DOHH2 (cell line): ENCODE measurements around the gene LRRC73.

Source experiments
- H3F3A ChIP-seq: fragments of 200-600 bp; sonication (generic), shearing (Covaris generic); 2 replicates; pipeline ENCODE4 v1.6.0; 2016; ENCODE audit warnings: antibody characterized with exemption, mild to moderate bottlenecking; ENCODE audit not compliant: control insufficient read depth, insufficient read depth
- H3K27ac ChIP-seq: fragments of 200-600 bp; sonication (generic); 2 replicates; pipeline ENCODE4 v1.5.1; 2014; ENCODE audit warnings: low read depth, mild to moderate bottlenecking, low read length, moderate library complexity
- H3K27me3 ChIP-seq: fragments of 200-600 bp; sonication (generic); 2 replicates; pipeline ENCODE4 v1.6.1; 2014; ENCODE audit warnings: mild to moderate bottlenecking, low read length, mixed read lengths; ENCODE audit not compliant: control insufficient read depth
- H3K36me3 ChIP-seq: fragments of 200-600 bp; sonication (generic); 2 replicates; pipeline ENCODE4 v1.6.1; 2014; ENCODE audit warnings: mild to moderate bottlenecking, low read length, moderate library complexity, mixed read lengths; ENCODE audit not compliant: control insufficient read depth
- H3K4me1 ChIP-seq: fragments of 200-600 bp; sonication (generic); 2 replicates; pipeline ENCODE4 v1.6.1; 2014; ENCODE audit warnings: mild to moderate bottlenecking, low read length, mixed read lengths; ENCODE audit not compliant: control insufficient read depth
- H3K4me2 ChIP-seq: fragments of 200-600 bp; sonication (generic); 2 replicates; pipeline ENCODE4 v1.6.0; 2014; ENCODE audit warnings: mild to moderate bottlenecking, low read length, moderate library complexity
- H3K4me3 ChIP-seq: fragments of 200-600 bp; sonication (generic); 2 replicates; pipeline ENCODE4 v1.5.1; 2014; ENCODE audit warnings: mild to moderate bottlenecking, low read length, mixed read lengths
- H3K79me2 ChIP-seq: fragments of 200-600 bp; sonication (generic); 2 replicates; pipeline ENCODE4 v1.6.1; 2014; ENCODE audit warnings: mild to moderate bottlenecking, low read length, mixed read lengths; ENCODE audit not compliant: control insufficient read depth
- H3K9me2 ChIP-seq: fragments of 200-600 bp; sonication (generic); replicated peaks from 2 replicates; pipeline ENCODE4 v1.6.1; 2014; ENCODE audit warnings: mild to moderate bottlenecking, low read length, mixed read lengths; ENCODE audit not compliant: control insufficient read depth
- H3K9me3 ChIP-seq: fragments of 200-600 bp; sonication (generic); 2 replicates; pipeline ENCODE4 v1.6.1; 2014; ENCODE audit warnings: antibody characterized with exemption, low read length, mixed read lengths; ENCODE audit not compliant: control insufficient read depth, insufficient read depth
- H4K20me1 ChIP-seq: fragments of 200-600 bp; sonication (generic); 2 replicates; pipeline ENCODE4 v1.6.0; 2014; ENCODE audit warnings: low read depth, mild to moderate bottlenecking, antibody characterized with exemption, low read length, moderate library complexity; ENCODE audit not compliant: control insufficient read depth, insufficient read depth
- EZH2phosphoT487 ChIP-seq: fragments of 200-600 bp; sonication (generic); IDR thresholded peaks from 2 replicates; pipeline ENCODE4 v1.6.1; 2017; ENCODE audit warnings: borderline replicate concordance, mild to moderate bottlenecking, antibody characterized with exemption, low read length, moderate library complexity, mixed read lengths
- TF ChIP-seq, protein P1 (sequence below): fragments of 200-600 bp; sonication (generic); IDR thresholded peaks from one replicate; pipeline ENCODE4 v1.5.1; 2014; ENCODE audit warnings: antibody characterized with exemption, mild to moderate bottlenecking, low read depth, low read length; ENCODE audit not compliant: poor library complexity, severe bottlenecking

LRRC73 gene

DNA sequence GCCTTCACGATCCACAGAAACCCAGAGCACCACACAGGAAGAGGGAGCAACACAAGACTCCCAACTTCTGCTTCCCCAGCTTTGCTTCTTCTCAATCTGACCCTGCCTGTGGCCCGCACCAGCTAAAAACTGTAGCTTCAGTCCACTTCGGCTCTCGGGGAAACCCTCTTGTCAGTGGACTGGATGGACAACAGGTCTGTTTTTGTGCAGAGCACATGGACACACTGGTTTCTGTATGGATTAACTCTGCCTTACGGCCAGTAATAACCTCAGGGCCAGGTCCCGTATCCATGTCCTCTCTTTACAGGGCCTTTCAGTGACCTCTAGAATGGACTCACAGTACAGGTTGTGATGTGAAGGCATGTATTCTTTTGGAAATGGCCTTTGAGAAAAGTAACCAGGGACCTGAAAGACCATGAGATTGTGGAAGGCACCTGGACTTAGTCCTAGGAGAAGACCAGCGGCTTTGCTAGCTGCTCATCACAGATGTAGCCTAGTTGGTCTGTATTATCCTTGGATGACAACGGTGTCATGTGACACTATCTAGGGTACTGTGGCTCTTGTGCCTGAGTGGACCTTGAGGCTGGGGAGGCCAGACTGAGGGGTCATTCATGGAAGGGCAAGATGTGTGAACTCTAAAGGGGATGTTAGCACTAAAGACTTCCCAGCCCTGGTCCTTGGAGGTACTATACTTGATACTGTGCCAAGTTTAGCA lies 12.6 kb upstream of the LRRC73 start:
- Histone ChIP-seq H3K4me3 (no peak overlapping the region), H3F3A (peaks cover 14% of the 10 kb centered on the region; the same call in 1 of the 2 replicates), H3K79me2 (peaks cover 27% of the 10 kb centered on the region), H4K20me1 (peaks cover 4% of the 10 kb centered on the region; the same call in 1 of the 2 replicates), H3K9me2 (no peaks in the 10 kb centered on the region), H3K27ac (no peak overlapping the region), H3K36me3 (peaks cover 97% of the 10 kb centered on the region), H3K9me3 (no peaks in the 10 kb centered on the region), H3K27me3 (no peaks in the 10 kb centered on the region), H3K4me1 (peaks cover 12% of the 10 kb centered on the region), H3K4me2 (no peak overlapping the region)
- no peak for TF ChIP-seq EZH2phosphoT487
- TF ChIP-seq, protein P1, sequence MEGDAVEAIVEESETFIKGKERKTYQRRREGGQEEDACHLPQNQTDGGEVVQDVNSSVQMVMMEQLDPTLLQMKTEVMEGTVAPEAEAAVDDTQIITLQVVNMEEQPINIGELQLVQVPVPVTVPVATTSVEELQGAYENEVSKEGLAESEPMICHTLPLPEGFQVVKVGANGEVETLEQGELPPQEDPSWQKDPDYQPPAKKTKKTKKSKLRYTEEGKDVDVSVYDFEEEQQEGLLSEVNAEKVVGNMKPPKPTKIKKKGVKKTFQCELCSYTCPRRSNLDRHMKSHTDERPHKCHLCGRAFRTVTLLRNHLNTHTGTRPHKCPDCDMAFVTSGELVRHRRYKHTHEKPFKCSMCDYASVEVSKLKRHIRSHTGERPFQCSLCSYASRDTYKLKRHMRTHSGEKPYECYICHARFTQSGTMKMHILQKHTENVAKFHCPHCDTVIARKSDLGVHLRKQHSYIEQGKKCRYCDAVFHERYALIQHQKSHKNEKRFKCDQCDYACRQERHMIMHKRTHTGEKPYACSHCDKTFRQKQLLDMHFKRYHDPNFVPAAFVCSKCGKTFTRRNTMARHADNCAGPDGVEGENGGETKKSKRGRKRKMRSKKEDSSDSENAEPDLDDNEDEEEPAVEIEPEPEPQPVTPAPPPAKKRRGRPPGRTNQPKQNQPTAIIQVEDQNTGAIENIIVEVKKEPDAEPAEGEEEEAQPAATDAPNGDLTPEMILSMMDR, result no peak

DNA sequence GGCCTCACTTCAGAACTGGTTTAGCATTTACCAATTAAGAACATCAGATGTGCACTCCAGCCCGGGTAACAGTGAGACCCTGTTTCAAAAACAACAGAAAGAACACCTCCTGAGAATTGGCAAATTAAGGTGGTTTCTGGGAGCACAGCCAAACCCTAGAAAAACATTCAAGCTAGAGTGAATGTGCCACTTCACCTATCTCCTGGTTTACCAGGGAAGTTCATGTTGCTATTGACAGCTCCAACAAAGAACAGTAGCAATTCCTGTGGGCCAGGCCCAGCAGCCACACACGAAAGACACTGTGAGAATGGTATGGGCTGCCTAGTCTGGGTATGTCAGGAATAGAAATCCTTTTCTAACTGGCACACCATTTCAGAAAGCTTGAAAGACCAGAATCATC lies 11.7 kb upstream of the LRRC73 start:
- Histone ChIP-seq H3K4me3 (no peak overlapping the region), H3K27ac (no peak overlapping the region), H3K9me2 (no peaks in the 10 kb centered on the region), H3F3A (peaks cover 14% of the 10 kb centered on the region; the same call in 1 of the 2 replicates), H3K4me2 (no peak overlapping the region), H3K9me3 (no peaks in the 10 kb centered on the region), H3K27me3 (no peaks in the 10 kb centered on the region), H3K4me1 (peaks cover 12% of the 10 kb centered on the region), H4K20me1 (peaks cover 4% of the 10 kb centered on the region; the same call in 1 of the 2 replicates), H3K79me2 (peaks cover 35% of the 10 kb centered on the region), H3K36me3 (peaks cover 97% of the 10 kb centered on the region)
- no peak for TF ChIP-seq EZH2phosphoT487
- TF ChIP-seq, protein P1, result no peak

DNA sequence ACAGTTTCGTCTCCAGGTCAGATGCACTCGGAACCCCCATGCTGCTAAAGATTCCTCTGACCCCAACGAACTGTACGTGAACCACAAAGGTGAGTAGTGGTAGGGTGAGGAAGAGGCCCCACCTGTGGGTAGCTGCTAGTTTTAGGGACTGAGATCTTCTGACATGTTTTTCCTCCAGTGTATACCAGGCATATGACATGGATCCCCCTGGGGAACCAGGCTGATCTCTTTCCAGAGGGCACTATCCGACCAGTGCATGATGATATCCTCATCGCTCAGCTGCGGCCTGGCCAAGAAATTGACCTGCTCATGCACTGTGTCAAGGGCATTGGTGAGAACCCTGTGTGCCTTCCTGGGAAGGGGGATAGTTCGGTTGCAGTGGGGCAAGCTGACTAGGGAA lies 10.0 kb upstream of the LRRC73 start:
- H3K27ac ChIP-seq, result no peak overlapping the region
- peaks cover 7% of the 10 kb centered on the region; the same call in 1 of the 2 replicates for H3F3A ChIP-seq
- no peak for TF ChIP-seq EZH2phosphoT487
- TF ChIP-seq, protein P1, result no peak
- peaks cover 53% of the 10 kb centered on the region for H3K79me2 ChIP-seq
- H3K27me3 ChIP-seq, result no peaks in the 10 kb centered on the region
- no peaks in the 10 kb centered on the region for H3K9me3 ChIP-seq
- H3K4me3 ChIP-seq, result no peak overlapping the region
- no peaks in the 10 kb centered on the region for H3K9me2 ChIP-seq
- H4K20me1 ChIP-seq, result peaks cover 4% of the 10 kb centered on the region; the same call in 1 of the 2 replicates
- H3K36me3 ChIP-seq, result peaks cover 89% of the 10 kb centered on the region
- no peak overlapping the region for H3K4me2 ChIP-seq
- H3K4me1 ChIP-seq, result peaks cover 23% of the 10 kb centered on the region
